Activated naive CD4-positive, alpha-beta T cell treated with anti-CD3 and anti-CD28 coated beads, Interleukin-2, amount 50 U/mL, for 16 hours (primary cell): ENCODE results near the gene ZNF408.
"Not testable (repeated sequence)": the region's sequence is repeated elsewhere in the genome, so short reads cannot be mapped to it uniquely, and the experiment has no call there.

Experiments used
- DNase-seq: peaks from one replicate; pipeline ENCODE4 v3.0.0-alpha.2; 2020

Gene ZNF408

DNA sequence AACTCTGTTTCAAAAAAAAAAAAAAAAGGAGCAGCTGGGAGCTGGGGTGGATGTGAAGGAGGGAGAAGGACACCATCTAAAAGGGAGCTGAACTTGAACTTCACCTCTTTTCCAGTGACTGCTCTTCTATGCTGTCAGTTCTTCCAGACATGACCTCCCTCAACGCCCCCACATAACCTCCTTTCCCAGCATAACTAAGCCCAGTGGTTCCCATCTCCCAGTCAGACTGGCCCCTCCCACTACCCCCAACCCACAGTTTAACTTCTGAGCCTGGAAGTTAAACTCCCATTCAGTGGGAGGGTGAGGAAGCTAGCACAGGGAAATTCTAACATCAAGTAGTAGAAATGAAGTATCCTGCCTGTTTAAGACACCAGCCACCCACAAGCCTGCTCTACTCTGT lies 2.2 kb upstream of the ZNF408 start:
- DNase-seq: no peak

DNA sequence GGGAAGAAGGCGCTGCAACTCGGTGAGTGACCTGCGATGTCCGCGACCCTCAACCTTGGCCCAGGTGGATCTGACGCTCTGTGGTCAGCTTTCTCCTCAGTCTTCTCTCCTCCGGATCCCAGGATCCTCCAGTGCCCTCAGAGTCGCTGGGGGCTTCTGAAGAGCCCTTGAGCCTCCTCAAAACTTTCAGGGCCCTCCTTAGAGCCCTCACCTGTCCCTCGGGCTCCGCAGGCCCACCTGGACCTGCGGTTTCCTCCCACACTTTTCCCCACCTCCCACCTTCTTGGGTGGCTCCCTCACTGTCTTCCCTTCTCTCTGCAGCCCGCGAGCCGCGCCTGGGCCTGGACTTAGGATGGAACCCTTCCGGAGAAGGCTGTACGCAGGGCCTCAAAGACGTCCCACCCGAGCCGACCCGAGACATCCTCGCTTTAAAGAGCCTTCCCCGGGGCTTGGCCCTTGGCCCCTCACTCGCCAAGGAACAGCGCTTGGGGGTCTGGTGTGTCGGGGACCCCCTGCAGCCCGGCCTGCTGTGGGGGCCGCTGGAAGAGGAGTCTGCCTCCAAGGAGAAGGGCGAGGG lies 335 bp downstream of the ZNF408 start:
- DNase-seq: no peak

DNA sequence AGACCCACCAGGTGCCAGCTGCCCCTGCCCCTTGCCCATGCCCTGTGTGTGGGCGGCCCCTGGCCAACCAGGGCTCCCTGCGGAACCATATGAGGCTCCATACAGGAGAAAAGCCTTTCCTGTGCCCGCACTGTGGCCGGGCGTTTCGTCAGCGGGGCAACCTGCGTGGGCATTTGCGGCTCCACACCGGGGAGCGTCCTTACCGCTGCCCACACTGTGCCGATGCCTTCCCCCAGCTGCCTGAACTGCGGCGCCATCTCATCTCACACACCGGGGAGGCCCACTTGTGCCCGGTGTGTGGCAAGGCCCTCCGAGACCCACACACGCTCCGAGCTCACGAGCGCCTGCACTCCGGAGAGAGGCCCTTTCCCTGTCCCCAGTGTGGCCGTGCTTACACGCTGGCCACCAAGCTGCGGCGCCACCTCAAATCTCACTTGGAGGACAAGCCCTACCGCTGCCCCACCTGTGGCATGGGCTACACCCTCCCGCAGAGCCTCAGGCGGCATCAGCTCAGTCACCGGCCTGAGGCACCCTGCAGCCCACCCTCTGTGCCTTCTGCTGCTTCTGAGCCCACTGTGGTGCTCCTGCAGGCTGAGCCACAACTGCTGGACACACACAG lies 4.3 kb downstream of the ZNF408 start:
- DNase-seq: no peak

DNA sequence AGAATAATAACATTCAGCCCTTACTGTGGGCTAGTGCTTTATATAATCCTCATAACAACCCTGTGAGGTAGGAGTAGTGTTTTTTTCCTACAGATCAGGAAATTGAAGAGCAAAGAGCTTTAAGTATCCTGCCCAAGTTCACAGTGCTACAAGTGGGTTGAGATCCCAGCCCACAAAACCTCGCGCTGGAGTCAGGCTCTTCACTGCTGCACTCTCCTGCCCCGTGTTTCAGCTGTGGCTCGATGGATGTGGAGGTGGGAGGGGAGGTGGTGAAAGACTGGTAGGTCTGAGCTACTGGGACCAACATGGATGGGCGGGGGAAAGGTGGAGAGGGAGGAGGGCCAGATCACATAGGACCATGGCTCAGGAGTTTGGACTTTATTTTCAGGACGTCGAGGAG lies 6.1 kb downstream of the ZNF408 start:
- no peak for DNase-seq

DNA sequence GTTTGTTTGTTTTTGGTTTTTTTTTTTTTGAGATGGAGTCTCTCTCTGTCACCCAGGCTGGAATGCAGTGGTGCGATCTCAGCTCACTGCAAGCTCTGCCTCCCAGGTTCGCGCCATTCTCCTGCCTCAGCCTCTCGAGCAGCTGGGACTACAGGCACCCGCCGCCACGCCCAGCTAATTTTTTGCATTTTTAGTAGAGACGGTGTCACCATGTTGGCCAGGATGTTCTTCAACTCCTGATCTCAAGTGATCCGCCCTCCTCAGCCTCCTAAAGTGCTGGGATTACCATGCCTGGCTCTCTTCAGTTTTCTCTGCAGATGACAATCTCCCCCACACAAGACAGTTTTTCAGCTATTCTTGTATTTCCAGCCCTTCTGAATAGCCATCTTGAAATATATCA lies 8.5 kb downstream of the ZNF408 start:
- DNase-seq: not testable (repeated sequence)

DNA sequence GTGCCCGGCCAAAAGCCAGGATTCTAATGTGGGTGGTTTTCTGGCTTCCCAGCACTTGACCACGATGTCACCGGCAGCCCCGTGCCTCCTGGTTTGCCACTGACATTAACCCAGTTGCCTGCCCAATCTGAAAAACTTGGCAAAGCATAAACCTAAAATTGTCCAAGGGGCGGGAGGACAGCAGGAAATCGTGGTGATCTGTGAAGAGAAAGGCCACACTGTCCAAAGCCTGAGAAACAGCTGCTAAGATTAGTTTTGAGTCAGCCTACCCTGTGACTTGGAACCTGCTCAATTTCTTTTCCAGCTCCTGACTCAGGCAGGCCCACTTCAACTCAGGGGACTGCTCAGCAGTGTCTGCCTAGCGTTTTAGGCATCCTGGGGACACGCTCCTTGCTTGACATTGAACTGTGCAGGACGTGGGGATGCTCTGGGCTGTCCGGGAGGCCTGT lies 10.0 kb downstream of the ZNF408 start:
- no peak for DNase-seq

DNA sequence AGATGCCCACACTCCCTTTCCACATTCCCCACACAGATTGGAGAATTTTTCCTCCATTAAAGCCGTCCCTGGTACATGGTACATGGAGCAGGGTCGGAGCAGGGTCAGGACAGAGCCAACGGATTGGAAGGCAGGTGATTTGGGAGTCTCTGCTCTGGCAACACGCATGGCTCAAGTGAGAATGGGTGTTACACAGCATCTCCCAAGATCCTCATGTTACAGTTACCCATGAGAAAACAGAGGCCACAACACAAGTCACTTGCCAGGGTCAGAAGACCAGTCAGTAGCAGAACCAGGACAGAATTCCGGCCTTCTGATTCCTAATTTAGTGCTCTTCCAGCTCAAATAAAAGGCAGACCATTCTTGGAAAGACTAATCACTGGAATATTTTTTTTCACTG lies 10.5 kb downstream of the ZNF408 start:
- DNase-seq: no peak

DNA sequence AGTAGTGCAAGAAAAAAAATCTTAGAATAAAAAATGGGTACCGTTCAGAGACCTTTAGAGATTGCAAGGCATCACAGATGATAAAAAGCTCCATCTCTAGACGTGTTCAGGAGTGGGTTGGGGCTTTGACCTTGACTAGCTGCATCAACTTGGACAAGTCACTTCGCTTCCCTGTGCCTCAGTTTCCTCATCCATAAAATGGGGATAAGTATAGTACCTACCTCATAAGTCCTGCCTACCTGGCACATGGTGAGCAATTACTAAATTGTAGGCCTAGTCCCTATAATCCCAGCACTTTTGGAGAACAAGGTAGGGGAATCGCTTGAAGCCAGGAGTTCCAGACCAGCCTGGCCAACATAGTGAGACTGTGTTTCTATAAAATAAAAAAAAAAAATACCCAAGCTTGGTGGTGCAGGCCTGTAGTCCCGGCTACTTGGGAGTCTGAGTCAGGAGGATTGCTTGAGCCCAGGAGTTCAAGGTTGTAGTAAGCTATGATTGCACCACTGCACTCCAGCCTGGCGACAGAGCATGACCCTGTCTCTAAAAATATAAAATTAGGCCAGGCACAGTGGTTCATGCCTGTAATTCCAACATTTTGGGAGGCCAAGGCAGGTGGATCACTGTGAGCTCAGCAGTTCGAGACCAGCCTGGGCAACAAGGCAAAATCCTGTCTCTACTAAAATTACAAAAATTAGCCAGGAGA lies 12.2 kb downstream of the ZNF408 start:
- no peak for DNase-seq

DNA sequence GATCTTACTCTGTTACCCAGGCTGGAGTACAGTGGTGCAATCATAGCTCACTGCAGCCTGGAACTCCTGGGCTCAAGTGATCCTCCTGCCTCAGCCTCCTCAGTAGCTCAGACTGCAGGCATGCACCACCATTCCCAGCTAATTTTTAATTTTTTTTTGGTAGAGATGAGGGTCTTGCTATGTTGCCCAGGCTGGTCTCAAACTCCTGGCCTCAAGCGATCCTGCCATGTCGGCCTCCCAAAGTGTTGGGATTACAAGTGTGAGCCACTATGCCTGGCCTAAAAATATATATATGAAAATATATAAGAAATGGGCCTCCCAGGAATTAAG lies 17.0 kb downstream of the ZNF408 start:
- DNase-seq: not testable (repeated sequence)

DNA sequence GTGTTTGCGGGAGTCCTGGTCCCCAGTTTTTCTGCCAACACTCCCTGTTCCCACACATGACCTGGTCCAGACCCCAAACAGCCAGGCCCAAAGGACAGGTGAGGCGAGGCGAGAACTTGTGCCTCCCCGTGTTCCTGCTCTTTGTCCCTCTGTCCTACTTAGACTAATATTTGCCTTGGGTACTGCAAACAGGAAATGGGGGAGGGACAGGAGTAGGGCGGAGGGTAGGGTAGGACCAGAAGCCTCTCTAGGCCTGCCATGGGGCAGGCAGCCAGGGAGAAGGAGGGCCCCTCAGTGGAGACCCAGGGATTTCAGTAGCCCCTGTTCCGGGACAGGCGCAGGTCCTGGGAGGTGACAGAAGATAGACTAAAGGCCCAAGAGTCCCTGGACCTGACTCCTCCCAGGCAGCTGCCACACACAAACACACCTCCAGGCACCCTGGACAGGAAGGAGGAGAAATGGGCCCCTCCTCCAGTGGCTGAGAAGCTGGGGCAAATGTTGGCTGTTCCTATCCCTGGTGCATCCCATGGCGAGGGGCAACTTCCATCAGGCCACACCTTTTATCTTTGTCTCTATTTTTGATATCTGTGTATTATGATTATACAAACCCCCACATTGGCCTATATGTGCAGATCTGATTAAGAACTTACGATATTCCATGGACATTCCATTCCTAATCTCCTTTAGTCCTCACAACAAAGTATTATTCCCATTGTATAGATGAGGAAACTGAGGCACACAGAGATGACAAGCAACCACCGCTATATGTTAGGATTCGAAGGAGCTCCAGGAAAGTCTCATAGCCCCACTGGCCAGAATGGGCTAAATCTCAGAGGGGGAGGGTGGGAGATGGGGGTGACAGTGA lies 17.6 kb downstream of the ZNF408 start:
- DNase-seq: no peak

DNA sequence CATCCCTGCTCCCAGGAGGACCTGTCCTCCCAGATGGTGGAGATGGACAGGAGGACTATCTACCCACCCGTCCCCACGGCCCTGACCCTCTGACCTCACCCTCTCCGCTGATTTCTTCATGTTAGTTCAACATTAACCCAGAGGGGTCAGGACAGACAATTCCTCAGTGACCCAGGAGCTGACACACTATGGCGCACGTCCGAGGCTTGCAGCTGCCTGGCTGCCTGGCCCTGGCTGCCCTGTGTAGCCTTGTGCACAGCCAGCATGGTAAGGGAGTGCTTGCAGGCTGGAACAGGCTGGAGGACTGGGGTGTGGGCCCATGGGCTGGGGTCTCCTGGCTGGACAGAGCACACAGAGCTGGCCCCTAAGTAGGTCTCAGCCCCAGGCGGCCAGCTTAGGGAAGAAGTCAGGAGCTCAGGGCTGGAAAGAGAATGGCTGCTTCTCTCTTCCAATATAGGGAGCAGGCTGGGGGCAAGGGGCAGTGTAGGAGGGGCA lies 18.3 kb downstream of the ZNF408 start, which contains the start of gene F2:
Gene F2, plus strand, starts transcription at position 166 of the 495 bp plus-strand sequence. Its CDS starts 23 bp downstream, at position 189.
- no peak for DNase-seq

DNA sequence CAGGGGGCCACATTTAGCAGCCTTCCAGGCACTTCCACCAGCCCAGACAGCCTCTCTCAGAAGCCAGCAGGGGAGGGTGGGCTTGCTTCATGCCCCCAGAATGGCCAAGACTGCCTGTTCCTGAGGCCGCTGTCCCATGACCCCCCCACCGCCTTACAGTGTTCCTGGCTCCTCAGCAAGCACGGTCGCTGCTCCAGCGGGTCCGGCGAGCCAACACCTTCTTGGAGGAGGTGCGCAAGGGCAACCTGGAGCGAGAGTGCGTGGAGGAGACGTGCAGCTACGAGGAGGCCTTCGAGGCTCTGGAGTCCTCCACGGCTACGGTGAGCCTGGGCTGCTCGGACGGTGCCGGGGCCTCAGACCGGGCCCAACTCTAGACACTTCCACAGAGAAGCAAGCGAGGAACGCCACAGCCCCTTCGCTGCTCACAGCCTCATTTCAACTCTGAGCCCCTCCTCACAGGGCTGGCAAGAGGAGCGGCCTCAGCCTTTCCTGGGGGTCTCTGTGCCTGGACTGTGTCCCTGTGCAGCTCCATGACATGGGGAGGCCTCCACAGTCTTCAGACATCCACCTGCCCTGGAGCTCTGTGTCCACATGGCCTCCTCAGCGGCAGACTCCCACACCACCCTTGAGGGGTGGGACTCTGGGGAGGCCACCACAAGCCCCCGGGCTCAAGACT lies 18.9 kb downstream of the ZNF408 start:
- no peak for DNase-seq

DNA sequence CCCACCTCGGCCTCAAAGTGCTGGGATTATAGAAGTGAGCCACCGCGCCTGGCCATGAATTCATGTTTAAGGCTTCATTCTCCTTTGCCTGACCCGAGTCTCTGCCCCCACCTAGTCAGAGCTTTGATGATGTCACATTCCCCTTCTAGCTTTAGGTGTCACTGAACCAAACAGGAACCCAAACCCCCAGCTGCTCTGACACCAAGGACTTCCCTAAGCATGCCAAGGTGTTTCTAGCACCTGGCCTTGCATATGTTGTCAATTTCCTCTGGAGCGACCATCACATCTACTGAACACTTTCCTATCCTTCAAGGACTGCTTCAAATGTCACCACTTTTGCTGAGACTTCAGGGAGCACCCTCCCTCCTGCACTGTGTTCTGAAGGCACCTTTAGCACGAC lies 20.5 kb downstream of the ZNF408 start:
- DNase-seq: no peak

DNA sequence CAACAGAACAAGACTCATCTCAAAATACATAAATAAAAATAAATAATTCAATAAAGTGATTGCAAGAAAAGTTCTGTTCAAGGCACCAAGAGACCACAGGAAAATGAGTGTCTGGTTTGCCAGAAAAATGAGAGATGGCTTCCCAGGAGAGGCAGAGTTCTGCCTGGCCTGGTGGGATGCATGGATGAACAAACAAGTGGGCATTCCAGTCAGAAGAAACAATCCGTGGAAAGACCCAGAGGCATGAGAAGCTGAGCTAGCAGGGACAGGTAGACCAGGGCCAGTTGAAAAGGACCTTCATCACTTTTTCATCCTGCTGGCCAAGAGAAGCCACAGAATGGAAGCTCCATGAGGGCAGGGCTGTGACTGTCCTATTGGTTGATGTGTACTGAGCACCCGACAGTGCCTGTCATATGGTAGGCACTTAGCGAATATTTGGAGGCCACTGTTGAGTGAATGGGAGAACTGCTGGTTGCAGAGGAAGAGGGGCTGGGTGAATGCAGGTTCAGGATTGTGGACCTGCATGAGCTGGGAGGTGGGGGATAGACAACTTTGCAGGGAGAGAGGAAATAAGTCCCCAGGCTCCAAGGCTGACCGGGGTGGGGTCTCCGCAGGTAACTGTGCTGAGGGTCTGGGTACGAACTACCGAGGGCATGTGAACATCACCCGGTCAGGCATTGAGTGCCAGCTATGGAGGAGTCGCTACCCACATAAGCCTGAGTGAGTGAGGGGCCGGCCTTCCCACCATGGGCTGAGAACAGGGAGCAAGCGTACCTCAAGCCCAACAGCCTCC lies 21.9 kb downstream of the ZNF408 start:
- no peak for DNase-seq

DNA sequence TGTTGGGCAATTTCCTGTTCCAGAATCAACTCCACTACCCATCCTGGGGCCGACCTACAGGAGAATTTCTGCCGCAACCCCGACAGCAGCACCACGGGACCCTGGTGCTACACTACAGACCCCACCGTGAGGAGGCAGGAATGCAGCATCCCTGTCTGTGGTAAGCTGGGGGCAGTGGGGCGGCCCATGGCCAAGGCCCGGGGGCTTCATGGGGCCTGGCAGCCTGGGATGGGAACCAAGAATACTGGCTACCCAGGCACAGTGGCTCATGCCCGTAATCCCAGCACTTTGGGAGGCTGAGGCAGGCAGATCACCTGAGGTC lies 22.5 kb downstream of the ZNF408 start:
- DNase-seq: no peak

DNA sequence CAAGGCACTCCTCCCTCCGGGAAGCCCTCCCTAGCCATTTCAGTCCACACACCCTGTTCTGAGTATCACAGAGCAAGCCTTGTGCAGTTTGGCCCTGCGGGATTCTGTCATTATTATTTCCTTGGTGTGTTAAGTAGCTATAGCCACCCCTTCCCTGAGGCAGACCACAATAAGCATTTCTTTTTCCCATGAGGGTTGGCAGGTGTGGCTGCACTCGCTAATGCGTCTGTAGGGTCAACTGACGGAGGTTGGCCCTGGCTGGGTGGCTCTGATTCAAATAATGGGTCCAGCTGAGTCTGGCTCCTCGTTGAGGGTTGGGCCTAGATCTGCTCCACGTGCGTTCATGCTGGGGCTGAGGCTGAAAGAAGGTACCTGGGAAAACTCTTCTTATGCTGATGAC lies 23.3 kb downstream of the ZNF408 start:
- DNase-seq: no peak

DNA sequence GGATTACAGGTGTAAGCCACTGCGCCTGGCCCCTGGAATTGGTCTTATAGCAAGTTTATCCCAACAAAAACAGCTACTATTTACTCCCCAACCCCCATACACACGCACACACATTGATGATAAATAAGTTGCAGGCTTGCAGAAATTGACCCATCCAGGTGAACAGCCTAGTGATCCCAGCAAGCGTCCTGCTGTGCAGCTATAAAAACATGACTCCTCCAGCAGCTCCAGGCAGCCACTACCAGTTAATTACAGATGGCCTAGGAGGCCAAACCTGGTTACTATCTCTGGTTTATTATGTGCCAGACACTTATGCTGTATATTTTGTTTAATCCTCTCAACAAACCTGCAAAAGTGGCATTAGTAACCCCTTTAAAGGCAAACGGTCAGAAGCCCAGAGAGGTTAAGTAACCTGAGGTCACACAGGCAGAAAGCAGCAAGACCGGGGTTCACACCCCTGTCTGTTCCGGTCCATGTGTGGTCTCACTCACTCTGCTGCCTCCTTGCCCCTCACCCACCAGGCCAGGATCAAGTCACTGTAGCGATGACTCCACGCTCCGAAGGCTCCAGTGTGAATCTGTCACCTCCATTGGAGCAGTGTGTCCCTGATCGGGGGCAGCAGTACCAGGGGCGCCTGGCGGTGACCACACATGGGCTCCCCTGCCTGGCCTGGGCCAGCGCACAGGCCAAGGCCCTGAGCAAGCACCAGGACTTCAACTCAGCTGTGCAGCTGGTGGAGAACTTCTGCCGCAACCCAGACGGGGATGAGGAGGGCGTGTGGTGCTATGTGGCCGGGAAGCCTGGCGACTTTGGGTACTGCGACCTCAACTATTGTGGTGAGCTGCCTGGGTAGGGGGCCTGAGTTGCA lies 24.7 kb downstream of the ZNF408 start:
- no peak for DNase-seq

DNA sequence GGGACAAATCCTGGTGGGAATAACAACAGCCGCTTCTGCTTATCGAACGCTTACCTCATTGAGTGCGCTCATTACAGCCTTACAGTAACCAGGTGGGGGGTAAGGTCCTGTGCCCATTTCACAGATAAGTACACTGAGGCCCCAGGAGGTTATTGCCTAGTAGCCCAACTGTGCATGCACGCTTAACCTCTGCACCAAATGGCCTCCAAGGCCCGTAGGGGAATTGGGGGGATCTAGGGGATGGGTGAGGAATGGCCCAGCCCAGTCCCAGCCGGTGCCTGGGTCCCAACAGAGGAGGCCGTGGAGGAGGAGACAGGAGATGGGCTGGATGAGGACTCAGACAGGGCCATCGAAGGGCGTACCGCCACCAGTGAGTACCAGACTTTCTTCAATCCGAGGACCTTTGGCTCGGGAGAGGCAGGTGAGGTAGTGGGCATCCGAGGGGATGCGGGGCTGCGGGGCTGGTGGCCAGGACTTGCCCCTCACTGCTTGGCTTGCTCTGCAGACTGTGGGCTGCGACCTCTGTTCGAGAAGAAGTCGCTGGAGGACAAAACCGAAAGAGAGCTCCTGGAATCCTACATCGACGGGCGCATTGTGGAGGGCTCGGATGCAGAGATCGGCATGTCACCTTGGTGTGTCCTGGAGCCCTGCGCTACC lies 25.5 kb downstream of the ZNF408 start:
- DNase-seq: no peak

DNA sequence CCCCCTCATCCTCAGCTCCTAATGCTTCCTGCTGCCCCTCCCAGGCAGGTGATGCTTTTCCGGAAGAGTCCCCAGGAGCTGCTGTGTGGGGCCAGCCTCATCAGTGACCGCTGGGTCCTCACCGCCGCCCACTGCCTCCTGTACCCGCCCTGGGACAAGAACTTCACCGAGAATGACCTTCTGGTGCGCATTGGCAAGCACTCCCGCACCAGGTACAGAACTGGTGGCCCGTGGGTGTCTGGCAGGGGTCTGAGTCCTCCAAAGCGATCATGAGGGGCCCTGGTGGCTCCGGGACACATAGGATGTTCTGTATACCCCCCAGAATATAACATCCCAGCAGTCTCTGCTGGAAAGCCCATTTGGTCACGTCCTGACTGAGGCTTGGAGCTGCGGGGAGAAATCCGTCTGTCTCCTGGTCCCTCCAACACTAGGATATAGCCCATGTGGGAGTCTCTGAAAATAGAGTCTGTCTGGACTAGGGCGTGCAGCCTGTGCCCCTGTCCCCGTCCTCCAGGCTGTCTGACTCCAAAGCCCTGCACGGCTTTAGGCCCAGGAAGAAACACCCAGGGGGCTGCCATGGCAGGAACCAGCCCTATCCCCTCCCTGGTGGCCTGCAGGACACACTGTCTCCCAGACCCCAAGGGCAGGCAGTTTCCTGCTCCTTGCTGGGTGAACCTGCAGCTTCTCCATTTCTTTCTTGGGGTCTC lies 27.3 kb downstream of the ZNF408 start:
- DNase-seq: no peak

DNA sequence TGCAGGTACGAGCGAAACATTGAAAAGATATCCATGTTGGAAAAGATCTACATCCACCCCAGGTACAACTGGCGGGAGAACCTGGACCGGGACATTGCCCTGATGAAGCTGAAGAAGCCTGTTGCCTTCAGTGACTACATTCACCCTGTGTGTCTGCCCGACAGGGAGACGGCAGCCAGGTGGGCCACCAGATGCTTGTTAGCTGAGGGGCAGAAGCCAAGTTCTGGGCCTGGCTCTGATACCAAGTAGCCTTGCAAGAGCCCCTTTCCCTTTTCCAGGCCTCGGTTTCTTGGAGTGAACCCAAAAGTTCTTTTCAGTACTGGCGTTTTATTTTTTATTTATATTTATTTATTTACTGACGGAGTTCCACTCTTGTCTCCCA lies 27.8 kb downstream of the ZNF408 start:
- DNase-seq: no peak
